NCI-H1105 (cell line): ENCODE data around the gene FLNB.

Source experiments
- DNase-seq: peaks from one replicate; lab custom pipeline; 2025; lab: John Stamatoyannopoulos, UW

The FLNB gene

GRCh38 chr3:58078610-58079009, 70.4 kb downstream of the FLNB start:
- no peak for DNase-seq

- DNase-seq: no peak
Observed at GRCh38 chr3:58079773-58080172, 71.6 kb downstream of the FLNB start.

GRCh38 chr3:58082047-58082446, 73.8 kb downstream of the FLNB start:
- DNase-seq: no peak

GRCh38 chr3:58084166-58084565, 75.9 kb downstream of the FLNB start:
- DNase-seq: no peak

GRCh38 chr3:58084788-58085543, 76.7 kb downstream of the FLNB start:
- DNase-seq: no peak

- DNase-seq: no peak
Observed at GRCh38 chr3:58085616-58086015, 77.4 kb downstream of the FLNB start.

- no peak for DNase-seq
Observed at GRCh38 chr3:58088501-58088900, 80.3 kb downstream of the FLNB start.

GRCh38 chr3:58090351-58090750, 82.1 kb downstream of the FLNB start:
- DNase-seq: no peak

- no peak for DNase-seq
Observed at GRCh38 chr3:58092521-58092920, 84.3 kb downstream of the FLNB start.

- no peak for DNase-seq
Observed at GRCh38 chr3:58093574-58094195, 85.5 kb downstream of the FLNB start.

- DNase-seq: no peak
Observed at GRCh38 chr3:58094657-58095056, 86.4 kb downstream of the FLNB start.

GRCh38 chr3:58095603-58096138, 87.4 kb downstream of the FLNB start:
- DNase-seq: no peak

- no peak for DNase-seq
Observed at GRCh38 chr3:58098531-58098930, 90.3 kb downstream of the FLNB start.

GRCh38 chr3:58099865-58100264, 91.6 kb downstream of the FLNB start:
- no peak for DNase-seq

GRCh38 chr3:58101499-58102389, 93.5 kb downstream of the FLNB start:
- no peak for DNase-seq

- no peak for DNase-seq
Observed at GRCh38 chr3:58102390-58102750, 94.1 kb downstream of the FLNB start.

GRCh38 chr3:58102976-58103451, 94.8 kb downstream of the FLNB start:
- DNase-seq: no peak

GRCh38 chr3:58104151-58104550, 95.9 kb downstream of the FLNB start:
- DNase-seq: no peak

GRCh38 chr3:58104712-58105111, 96.5 kb downstream of the FLNB start:
- DNase-seq: no peak

GRCh38 chr3:58105196-58105595, 97.0 kb downstream of the FLNB start:
- DNase-seq: no peak

GRCh38 chr3:58106061-58106460, 97.8 kb downstream of the FLNB start:
- DNase-seq: no peak

- DNase-seq: no peak
Observed at GRCh38 chr3:58106640-58107039, 98.4 kb downstream of the FLNB start.
